ENCODE data around the gene SLC25A10.

SLC25A10 gene

DNA sequence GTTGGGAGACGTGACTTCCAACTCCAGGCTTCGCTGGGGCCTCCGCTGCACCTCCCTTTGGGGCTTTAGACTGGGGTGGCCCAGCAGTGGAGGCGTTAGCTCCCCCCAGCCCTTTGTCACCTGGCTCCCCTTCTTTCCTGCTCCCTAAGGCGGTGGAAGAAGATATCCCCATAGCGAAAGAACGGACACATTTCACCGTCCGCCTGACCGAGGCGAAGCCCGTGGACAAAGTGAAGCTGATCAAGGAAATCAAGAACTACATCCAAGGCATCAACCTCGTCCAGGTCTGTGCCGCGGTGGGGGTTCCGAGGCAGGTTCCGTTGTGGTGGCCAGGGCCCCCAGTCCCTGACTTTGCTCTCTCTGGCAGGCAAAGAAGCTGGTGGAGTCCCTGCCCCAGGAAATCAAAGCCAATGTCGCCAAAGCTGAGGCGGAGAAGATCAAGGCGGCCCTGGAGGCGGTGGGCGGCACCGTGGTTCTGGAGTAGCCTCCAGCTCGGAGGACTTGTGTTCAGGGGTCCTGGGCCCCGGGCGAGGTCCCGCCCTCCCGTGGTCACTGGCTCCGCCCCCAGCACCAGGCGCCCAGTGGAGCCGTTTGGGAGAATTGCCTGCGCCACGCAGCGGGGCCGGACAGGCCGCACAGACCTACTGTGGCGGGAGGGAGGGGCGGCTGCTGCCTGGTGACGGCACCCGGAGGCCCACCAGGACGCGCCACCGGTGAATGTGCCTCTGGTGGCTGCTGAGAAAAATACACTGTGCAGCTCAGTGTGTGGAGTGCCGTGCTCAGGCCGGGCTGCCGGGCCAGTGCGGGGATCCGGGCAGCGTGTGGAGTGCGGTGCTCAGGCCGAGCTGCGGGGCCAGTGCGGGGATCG is 5.1 kb upstream of the SLC25A10 start:
- no peak for DNase-seq

- DNase-seq = no peak
These were observed 4.1 kb upstream of the SLC25A10 start for GRCh38 chr17:81707725-81708646.

GRCh38 chr17:81708739-81709185 is 3.3 kb upstream of the SLC25A10 start:
- DNase-seq = no peak

GRCh38 chr17:81710514-81711308 is 1.4 kb upstream of the SLC25A10 start:
- DNase-seq = peak in 1 of 14 donors; percentile 65

GRCh38 chr17:81712468-81713003 is 452 bp downstream of the SLC25A10 start:
- peak in 1 of 14 donors; percentile 29 for DNase-seq

DNA sequence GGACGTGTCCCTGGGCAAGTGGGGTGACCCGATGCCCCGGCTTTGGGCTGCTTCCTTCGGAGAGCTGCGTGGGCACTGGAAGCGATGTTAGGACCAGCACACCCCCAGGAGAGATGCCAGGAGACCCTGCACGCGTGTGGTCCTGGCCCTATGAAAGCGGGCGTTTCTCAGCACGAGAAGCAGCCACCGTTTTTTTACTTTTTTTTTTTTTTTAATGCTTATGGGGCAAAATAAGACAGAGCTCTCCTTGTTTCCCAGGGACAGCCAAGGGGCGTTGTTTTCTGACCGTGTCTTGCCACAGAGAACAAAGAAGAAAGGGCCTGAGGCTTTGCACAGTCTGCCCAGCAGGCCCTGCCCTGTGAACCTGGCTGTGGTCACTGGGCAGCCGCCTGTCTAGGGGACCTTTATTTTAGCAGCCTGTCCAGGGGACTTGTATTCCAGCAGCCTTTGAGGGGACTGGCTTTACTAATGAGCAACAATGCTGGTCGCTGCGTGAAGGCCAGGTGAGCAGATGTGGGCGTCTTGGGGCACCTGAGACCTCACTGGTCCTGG is 996 bp downstream of the SLC25A10 start:
- DNase-seq = peak in 1 of 14 donors; percentile 23

GRCh38 chr17:81713556-81714411 is 1.7 kb downstream of the SLC25A10 start:
- DNase-seq = no peak

- no peak for DNase-seq
These were observed 2.5 kb downstream of the SLC25A10 start for GRCh38 chr17:81714412-81715106.

DNA sequence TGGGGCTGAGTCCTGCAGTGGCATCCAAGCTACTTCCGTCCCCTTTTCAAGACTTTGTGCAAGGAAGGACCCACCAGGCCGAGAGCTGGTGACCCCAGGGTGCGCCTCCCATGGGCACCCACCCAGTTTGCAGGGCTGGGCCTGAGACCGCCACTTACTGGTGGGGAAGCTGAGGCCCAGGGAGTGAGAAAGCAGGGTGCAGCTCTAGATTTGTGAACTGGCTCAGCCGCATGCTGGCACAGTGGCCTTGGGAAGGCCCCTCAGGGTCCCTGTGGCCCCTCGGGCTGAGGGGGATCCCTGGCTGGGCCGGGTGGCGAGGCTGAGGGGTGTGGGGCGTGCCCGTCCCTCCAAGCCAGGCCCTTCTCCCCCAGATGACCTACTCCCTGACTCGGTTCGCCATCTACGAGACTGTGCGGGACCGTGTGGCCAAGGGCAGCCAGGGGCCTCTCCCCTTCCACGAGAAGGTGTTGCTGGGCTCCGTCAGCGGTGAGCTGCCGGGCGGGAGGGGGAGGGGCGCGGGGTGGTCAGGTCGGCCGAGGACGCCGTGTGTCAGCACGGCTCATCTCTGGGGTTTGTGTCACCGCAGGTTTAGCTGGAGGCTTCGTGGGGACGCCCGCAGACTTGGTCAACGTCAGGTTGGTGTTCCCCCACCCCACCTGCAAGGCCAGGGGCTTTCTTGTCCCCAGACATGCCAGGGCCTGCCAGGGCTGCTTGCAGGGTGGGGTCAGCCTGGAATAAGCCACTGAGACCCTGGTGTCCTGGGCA is 3.2 kb downstream of the SLC25A10 start:
- no peak for DNase-seq

DNA sequence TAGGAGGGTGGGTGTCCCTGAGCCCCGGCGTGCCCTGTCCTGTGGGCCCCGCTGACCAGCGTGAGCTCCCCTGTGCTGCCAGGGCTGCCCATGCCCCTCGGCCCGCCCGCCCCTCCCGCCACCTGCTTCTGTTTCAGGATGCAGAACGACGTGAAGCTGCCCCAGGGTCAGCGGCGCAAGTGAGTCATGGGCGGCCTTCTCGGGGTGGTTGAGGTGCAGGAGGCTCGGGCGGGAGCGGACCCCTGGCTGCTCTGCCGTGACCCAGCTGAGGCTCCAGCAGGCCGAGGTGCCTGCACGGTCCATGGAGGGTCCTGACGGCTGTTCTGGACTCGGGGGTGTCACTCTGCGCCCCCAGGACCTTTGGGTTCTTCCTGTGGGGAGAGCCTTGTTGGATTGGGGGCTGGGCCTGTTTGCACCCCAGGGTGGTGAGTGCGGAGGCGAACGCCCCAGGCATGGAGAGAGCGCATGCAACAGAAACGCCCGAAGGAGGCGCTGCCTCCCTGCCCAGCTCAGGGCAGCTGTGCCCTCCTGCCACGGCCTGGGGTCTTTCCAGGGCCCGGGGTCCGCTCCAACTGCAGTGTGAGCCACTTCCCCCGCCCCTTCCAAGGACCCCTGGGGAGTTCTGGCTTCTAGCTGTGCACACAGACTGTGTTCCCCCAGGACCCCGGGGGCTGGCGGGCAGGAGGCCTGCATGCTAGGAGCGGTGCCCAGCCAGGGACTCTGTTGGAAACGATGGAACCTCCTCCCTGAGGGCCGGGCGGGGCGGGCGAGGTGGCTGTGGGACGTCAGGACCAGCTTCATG is 4.0 kb downstream of the SLC25A10 start:
- no peak for DNase-seq

GRCh38 chr17:81716674-81716996 is 4.6 kb downstream of the SLC25A10 start:
- no peak for DNase-seq

GRCh38 chr17:81717049-81717765 is 5.1 kb downstream of the SLC25A10 start:
- no peak for DNase-seq

- no peak for DNase-seq
These were observed 5.6 kb downstream of the SLC25A10 start for GRCh38 chr17:81717766-81718089.

DNA sequence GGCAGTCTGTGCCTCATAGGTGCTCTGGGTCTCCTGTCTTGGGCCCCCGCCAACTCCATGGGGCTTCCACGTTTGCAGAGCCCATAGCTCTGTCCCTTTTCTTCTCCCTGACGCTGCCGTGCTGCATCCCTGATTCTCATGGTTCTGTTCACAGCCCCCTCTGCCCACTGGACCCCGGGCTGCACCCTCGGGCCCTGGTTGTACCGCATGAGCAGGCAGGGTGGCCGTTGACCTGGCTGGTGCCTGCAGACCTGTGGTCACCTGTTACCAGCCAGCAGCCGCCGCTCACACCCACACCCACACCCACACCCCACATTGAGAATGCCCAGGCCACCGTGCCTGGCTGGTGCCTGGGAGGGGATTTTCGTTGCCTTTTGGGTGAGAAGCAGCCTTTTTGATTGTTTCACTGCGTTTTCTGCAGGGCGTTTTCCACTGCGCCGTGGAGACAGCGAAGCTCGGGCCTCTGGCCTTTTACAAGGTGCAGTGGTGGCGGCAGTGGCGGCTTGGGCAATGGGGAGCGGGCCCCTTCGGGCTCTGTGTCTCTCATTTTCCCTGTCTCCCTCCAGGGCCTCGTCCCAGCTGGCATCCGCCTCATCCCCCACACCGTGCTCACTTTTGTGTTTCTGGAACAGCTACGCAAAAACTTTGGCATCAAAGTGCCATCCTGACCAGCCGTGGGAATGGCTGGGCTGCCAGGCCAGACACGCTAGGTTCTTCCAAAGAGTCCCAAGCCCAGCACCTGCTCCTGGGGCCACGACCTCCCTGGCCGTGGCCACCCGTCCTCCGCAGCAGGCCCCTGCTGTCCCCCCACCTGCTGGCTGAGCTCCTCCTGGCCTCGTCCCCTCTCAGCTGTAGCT is 7.6 kb downstream of the SLC25A10 start:
- DNase-seq = peak in 5 of 14 donors; percentile 15 to 28 (median 25)

DNA sequence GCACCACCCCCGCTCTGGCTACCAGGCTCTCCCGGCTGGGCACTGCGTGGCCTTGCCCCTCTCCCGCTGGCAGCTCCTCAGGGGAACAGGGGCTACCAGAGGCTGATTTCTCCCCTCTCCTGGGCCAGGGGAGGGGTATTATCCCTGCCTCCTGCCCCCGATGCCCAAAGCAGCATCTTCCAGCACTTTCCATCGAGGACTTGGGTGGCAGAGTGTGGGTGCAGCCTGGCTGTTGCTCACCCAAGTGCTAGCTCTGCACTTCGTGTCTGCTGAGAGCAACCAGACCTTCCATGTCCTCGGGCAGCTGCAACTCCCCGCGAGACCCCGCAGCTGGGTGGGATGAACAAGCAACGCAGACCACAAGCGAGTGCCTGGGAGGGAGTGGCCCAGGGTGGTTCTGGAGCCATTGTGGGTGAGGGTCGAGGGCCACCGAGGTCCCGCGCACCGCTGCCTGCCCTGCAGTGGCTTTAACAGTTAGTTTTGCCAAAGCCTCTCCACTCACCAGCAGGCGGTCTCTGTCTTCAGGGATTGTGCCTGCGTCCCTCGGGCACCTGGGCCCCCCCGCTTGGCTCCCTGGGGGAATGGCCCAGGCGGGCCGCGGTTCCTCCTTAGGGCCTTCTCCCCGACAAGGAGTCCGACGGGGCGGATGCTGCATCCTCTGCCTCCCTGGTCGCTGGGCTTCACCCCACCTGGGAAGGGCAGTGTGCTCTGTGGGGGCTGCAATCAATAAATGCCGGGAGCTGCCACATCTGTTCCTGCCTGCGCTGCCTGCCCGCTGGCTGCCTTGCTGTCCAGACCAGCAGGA is 8.4 kb downstream of the SLC25A10 start:
- no peak for DNase-seq

All from C1 segment of cervical spinal cord (tissue), 14 donors.